T1000 (cell line): ENCODE results near the gene DEFB131A.
"Not testable (repeated sequence)": the region's sequence is repeated elsewhere in the genome, so short reads cannot be mapped to it uniquely, and the experiment has no call there.

Source experiments
- DNase-seq: peaks from one replicate; lab custom pipeline; 2025; ENCODE audit warnings: mixed read lengths; lab: John Stamatoyannopoulos, UW

DEFB131A gene

GRCh38 chr4:9444114-9444513 lies at the start of gene DEFB131A:
Gene DEFB131A (plus strand): TSS chr4:9444414. CDS start chr4:9444534, 120 bp downstream.
- DNase-seq: not testable (repeated sequence)

- not testable (repeated sequence) for DNase-seq
These were observed 38.4 kb upstream of the DEFB131A start for GRCh38 chr4:9405774-9406173.

GRCh38 chr4:9406491-9406890 lies 37.7 kb upstream of the DEFB131A start:
- DNase-seq: not testable (repeated sequence)

- DNase-seq: no peak
These were observed 34.4 kb upstream of the DEFB131A start for GRCh38 chr4:9409793-9410192.

- not testable (repeated sequence) for DNase-seq
These were observed 22.2 kb upstream of the DEFB131A start for GRCh38 chr4:9421884-9422455.

- DNase-seq: not testable (repeated sequence)
These were observed 18.3 kb upstream of the DEFB131A start for GRCh38 chr4:9425916-9426315.

GRCh38 chr4:9430061-9430460 lies 14.2 kb upstream of the DEFB131A start:
- not testable (repeated sequence) for DNase-seq

GRCh38 chr4:9433320-9433719 lies 10.9 kb upstream of the DEFB131A start:
- DNase-seq: not testable (repeated sequence)

GRCh38 chr4:9436728-9437127 lies 7.5 kb upstream of the DEFB131A start:
- DNase-seq: not testable (repeated sequence)

GRCh38 chr4:9442355-9442754 lies 1.9 kb upstream of the DEFB131A start:
- not testable (repeated sequence) for DNase-seq

- DNase-seq: not testable (repeated sequence)
These were observed 467 bp downstream of the DEFB131A start for GRCh38 chr4:9444681-9445080.

- not testable (repeated sequence) for DNase-seq
These were observed 8.0 kb downstream of the DEFB131A start for GRCh38 chr4:9452251-9452650.

- DNase-seq: not testable (repeated sequence)
These were observed 10.1 kb downstream of the DEFB131A start for GRCh38 chr4:9454284-9454683.

GRCh38 chr4:9455046-9455445 lies 10.8 kb downstream of the DEFB131A start:
- not testable (repeated sequence) for DNase-seq

- DNase-seq: not testable (repeated sequence)
These were observed 35.3 kb downstream of the DEFB131A start for GRCh38 chr4:9479466-9479865.

- DNase-seq: not testable (repeated sequence)
These were observed 35.9 kb downstream of the DEFB131A start for GRCh38 chr4:9480066-9480465.

- not testable (repeated sequence) for DNase-seq
These were observed 38.7 kb downstream of the DEFB131A start for GRCh38 chr4:9482871-9483270.

- DNase-seq: not testable (repeated sequence)
These were observed 39.5 kb downstream of the DEFB131A start for GRCh38 chr4:9483682-9484081.

GRCh38 chr4:9486880-9487279 lies 42.7 kb downstream of the DEFB131A start:
- not testable (repeated sequence) for DNase-seq

- DNase-seq: not testable (repeated sequence)
These were observed 44.6 kb downstream of the DEFB131A start for GRCh38 chr4:9488796-9489195.

GRCh38 chr4:9490496-9490895 lies 46.3 kb downstream of the DEFB131A start:
- DNase-seq: not testable (repeated sequence)

- DNase-seq: not testable (repeated sequence)
These were observed 46.8 kb downstream of the DEFB131A start for GRCh38 chr4:9490986-9491385.

- not testable (repeated sequence) for DNase-seq
These were observed 49.4 kb downstream of the DEFB131A start for GRCh38 chr4:9493589-9493988.
